ENCODE measurements around the gene FOXL3.

The FOXL3 gene

DNA sequence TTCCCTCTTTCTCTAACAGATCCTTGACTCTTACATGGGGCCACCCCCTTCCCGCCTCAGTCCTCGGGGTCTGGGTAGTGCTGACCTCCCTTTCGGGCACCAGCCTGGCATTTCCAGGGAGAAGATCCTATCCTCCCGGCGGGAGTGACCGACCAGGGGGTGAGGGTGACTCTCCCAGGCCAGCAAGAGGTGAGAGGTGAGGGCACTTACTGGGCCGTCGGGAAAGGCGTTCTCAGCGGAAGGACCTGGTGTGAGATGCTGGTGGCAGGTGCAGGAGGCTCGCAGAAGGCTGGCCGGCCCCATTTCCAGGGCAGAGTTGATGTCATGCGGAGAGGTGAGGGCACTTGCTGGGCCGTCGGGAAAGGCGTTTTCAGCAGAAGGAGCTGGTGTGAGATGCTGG is 4.2 kb upstream of the FOXL3 start:
- Histone ChIP-seq H3K36me3 (ENCODE audit: control insufficient read depth in 2 of 2, insufficient read depth in 1 of 2, low read length in 2 of 2) (no peaks in the 10 kb centered on the region), H3K27ac (ENCODE audit: extremely low read depth, low read depth, low read length) (no peak overlapping the region), H3K9me3 (ENCODE audit: control insufficient read depth, insufficient read depth, low read depth, low read length) (no peaks in the 10 kb centered on the region), H3K4me1 (ENCODE audit: control insufficient read depth, insufficient read depth, low read length) (no peaks in the 10 kb centered on the region), H3K4me3 (ENCODE audit: low read depth, low read length) (no peak overlapping the region)
- CTCF ChIA-PET, result no interaction called here
- POLR2A ChIA-PET, result no interaction called here
- TF ChIP-seq ZNF202 (tag by site-specific recombination; IDR thresholded peaks at IDR 0.05; ENCODE audit: borderline replicate concordance), result no peak
- TF ChIP-seq, protein P1, sequence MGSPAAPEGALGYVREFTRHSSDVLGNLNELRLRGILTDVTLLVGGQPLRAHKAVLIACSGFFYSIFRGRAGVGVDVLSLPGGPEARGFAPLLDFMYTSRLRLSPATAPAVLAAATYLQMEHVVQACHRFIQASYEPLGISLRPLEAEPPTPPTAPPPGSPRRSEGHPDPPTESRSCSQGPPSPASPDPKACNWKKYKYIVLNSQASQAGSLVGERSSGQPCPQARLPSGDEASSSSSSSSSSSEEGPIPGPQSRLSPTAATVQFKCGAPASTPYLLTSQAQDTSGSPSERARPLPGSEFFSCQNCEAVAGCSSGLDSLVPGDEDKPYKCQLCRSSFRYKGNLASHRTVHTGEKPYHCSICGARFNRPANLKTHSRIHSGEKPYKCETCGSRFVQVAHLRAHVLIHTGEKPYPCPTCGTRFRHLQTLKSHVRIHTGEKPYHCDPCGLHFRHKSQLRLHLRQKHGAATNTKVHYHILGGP (tag by site-specific recombination; IDR thresholded peaks at IDR 0.05), result no peak
- no peak for TF ChIP-seq ZNF324 (tag by site-specific recombination; IDR thresholded peaks at IDR 0.05)
- no peak for TF ChIP-seq YY1 (tag by site-specific recombination; IDR thresholded peaks at IDR 0.05)
- TF ChIP-seq, protein P2, sequence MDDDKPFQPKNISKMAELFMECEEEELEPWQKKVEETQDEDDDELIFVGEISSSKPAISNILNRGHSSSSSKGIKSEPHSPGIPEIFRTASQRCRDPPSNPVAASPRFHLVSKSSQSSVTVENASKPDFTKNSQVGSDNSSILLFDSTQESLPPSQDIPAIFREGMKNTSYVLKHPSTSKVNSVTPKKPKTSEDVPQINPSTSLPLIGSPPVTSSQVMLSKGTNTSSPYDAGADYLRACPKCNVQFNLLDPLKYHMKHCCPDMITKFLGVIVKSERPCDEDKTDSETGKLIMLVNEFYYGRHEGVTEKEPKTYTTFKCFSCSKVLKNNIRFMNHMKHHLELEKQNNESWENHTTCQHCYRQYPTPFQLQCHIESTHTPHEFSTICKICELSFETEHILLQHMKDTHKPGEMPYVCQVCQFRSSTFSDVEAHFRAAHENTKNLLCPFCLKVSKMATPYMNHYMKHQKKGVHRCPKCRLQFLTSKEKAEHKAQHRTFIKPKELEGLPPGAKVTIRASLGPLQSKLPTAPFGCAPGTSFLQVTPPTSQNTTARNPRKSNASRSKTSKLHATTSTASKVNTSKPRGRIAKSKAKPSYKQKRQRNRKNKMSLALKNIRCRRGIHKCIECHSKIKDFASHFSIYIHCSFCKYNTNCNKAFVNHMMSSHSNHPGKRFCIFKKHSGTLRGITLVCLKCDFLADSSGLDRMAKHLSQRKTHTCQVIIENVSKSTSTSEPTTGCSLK (tag by site-specific recombination; IDR thresholded peaks at IDR 0.05), result no peak
- TF ChIP-seq, protein P3, sequence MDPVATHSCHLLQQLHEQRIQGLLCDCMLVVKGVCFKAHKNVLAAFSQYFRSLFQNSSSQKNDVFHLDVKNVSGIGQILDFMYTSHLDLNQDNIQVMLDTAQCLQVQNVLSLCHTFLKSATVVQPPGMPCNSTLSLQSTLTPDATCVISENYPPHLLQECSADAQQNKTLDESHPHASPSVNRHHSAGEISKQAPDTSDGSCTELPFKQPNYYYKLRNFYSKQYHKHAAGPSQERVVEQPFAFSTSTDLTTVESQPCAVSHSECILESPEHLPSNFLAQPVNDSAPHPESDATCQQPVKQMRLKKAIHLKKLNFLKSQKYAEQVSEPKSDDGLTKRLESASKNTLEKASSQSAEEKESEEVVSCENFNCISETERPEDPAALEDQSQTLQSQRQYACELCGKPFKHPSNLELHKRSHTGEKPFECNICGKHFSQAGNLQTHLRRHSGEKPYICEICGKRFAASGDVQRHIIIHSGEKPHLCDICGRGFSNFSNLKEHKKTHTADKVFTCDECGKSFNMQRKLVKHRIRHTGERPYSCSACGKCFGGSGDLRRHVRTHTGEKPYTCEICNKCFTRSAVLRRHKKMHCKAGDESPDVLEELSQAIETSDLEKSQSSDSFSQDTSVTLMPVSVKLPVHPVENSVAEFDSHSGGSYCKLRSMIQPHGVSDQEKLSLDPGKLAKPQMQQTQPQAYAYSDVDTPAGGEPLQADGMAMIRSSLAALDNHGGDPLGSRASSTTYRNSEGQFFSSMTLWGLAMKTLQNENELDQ (tag by site-specific recombination; IDR thresholded peaks at IDR 0.05; ENCODE audit: low read depth), result no peak
- TF ChIP-seq ZNF138 (tag by site-specific recombination; IDR thresholded peaks at IDR 0.05; ENCODE audit: borderline replicate concordance), result no peak
- TF ChIP-seq ZNF426 (tag by site-specific recombination; IDR thresholded peaks at IDR 0.05), result no peak
- no peak for TF ChIP-seq ZBTB26 (tag by site-specific recombination; optimal IDR thresholded peaks at IDR 0.05)
- no peak for TF ChIP-seq ZNF518A (tag by site-specific recombination; conservative IDR thresholded peaks at IDR 0.05; ENCODE audit: low read depth)
- TF ChIP-seq ZNF544 (tag by site-specific recombination; IDR thresholded peaks at IDR 0.05), result no peak
- TF ChIP-seq, protein P4, sequence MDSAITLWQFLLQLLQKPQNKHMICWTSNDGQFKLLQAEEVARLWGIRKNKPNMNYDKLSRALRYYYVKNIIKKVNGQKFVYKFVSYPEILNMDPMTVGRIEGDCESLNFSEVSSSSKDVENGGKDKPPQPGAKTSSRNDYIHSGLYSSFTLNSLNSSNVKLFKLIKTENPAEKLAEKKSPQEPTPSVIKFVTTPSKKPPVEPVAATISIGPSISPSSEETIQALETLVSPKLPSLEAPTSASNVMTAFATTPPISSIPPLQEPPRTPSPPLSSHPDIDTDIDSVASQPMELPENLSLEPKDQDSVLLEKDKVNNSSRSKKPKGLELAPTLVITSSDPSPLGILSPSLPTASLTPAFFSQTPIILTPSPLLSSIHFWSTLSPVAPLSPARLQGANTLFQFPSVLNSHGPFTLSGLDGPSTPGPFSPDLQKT (IDR thresholded peaks at IDR 0.05; ENCODE audit: borderline replicate concordance, low read depth, low read length), result no peak
- TF ChIP-seq ZNF404 (tag by site-specific recombination; IDR thresholded peaks at IDR 0.05), result no peak
- no peak for TF ChIP-seq ZNF350 (tag by site-specific recombination; IDR thresholded peaks at IDR 0.05)
- TF ChIP-seq, protein P5, sequence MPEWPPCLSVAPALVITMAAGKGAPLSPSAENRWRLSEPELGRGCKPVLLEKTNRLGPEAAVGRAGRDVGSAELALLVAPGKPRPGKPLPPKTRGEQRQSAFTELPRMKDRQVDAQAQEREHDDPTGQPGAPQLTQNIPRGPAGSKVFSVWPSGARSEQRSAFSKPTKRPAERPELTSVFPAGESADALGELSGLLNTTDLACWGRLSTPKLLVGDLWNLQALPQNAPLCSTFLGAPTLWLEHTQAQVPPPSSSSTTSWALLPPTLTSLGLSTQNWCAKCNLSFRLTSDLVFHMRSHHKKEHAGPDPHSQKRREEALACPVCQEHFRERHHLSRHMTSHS (tag by site-specific recombination; IDR thresholded peaks at IDR 0.05), result no peak
